ENCODE data around the gene THTPA.

The THTPA gene

GRCh38 chr14:23561873-23562821, 6.1 kb downstream of the THTPA start:
- no peaks in the 10 kb centered on the region for H3K27me3 ChIP-seq (ENCODE audit: insufficient read depth, low read length, poor library complexity)
- H3K18ac ChIP-seq (ENCODE audit: low read length), result no peak overlapping the region
- H4K5ac ChIP-seq (ENCODE audit: low read length), result no peak overlapping the region
- no peak for DNase-seq
- H2BK5ac ChIP-seq (ENCODE audit: low read length), result no peak overlapping the region
- no peak overlapping the region for H2BK15ac ChIP-seq (replicated peaks; ENCODE audit: low read depth)
- H3K79me2 ChIP-seq (ENCODE audit: control insufficient read depth, insufficient read depth, low read length), result no peaks in the 10 kb centered on the region
- H2AK5ac ChIP-seq (ENCODE audit: low read length), result no peak overlapping the region
- H3K4me3 ChIP-seq (ENCODE audit: low read length), result no peak overlapping the region
- no peaks in the 10 kb centered on the region for H3K4me1 ChIP-seq (ENCODE audit: control insufficient read depth, low read depth, low read length)
- H2BK120ac ChIP-seq (ENCODE audit: low read depth, low read length), result no peak overlapping the region
- H3K79me1 ChIP-seq (ENCODE audit: low read length), result peaks cover 8% of the 10 kb centered on the region
- H3K4ac ChIP-seq (ENCODE audit: low read depth, low read length), result no peak overlapping the region
- peaks cover 10% of the 10 kb centered on the region for H3K36me3 ChIP-seq (ENCODE audit: control insufficient read depth, insufficient read depth, low read length)
- H3K4me2 ChIP-seq (ENCODE audit: low read length), result no peak overlapping the region
- H3K23ac ChIP-seq (ENCODE audit: low read length), result no peak overlapping the region
- no peak overlapping the region for H4K8ac ChIP-seq (ENCODE audit: low read depth, low read length)
- no peak overlapping the region for H3K56ac ChIP-seq (ENCODE audit: low read length)
- no CpG with 5 or more reads among the region's 15 CpGs for WGBS (ENCODE audit: extremely low coverage, insufficient coverage, low lambda C conversion rate)
- H3K27ac ChIP-seq (ENCODE audit: low read depth, low read length), result no peak overlapping the region
- H3K9ac ChIP-seq (ENCODE audit: low read length), result no peak overlapping the region

- Histone ChIP-seq H3K27ac (ENCODE audit: low read depth, low read length) (no peak overlapping the region), H3K23ac (ENCODE audit: low read length) (no peak overlapping the region)
- peak; percentile 81 for DNase-seq
Measured at GRCh38 chr14:23562822-23563472, 6.9 kb downstream of the THTPA start.

GRCh38 chr14:23563473-23564180, 7.6 kb downstream of the THTPA start:
- no CpG with 5 or more reads among the region's 14 CpGs for WGBS (ENCODE audit: extremely low coverage, insufficient coverage, low lambda C conversion rate)
- Histone ChIP-seq H3K36me3 (ENCODE audit: control insufficient read depth, insufficient read depth, low read length) (peaks cover 8% of the 10 kb centered on the region), H3K27ac (ENCODE audit: low read depth, low read length) (no peak overlapping the region), H2BK120ac (ENCODE audit: low read depth, low read length) (no peak overlapping the region), H3K27me3 (ENCODE audit: insufficient read depth, low read length, poor library complexity) (no peaks in the 10 kb centered on the region), H3K4ac (ENCODE audit: low read depth, low read length) (no peak overlapping the region), H3K4me1 (ENCODE audit: control insufficient read depth, low read depth, low read length) (peaks cover 3% of the 10 kb centered on the region), H3K23ac (ENCODE audit: low read length) (no peak overlapping the region), H4K5ac (ENCODE audit: low read length) (no peak overlapping the region), H3K56ac (ENCODE audit: low read length) (no peak overlapping the region), H3K4me3 (ENCODE audit: low read length) (no peak overlapping the region), H2BK15ac (replicated peaks; ENCODE audit: low read depth) (no peak overlapping the region), H4K8ac (ENCODE audit: low read depth, low read length) (no peak overlapping the region), H3K9ac (ENCODE audit: low read length) (no peak overlapping the region), H2BK5ac (ENCODE audit: low read length) (no peak overlapping the region), H3K4me2 (ENCODE audit: low read length) (no peak overlapping the region), H3K79me1 (ENCODE audit: low read length) (peaks cover 8% of the 10 kb centered on the region), H3K18ac (ENCODE audit: low read length) (no peak overlapping the region), H2AK5ac (ENCODE audit: low read length) (no peak overlapping the region), H3K79me2 (ENCODE audit: control insufficient read depth, insufficient read depth, low read length) (no peaks in the 10 kb centered on the region)
- no peak for DNase-seq

More at GRCh38 chr14:23562822-23563472, 6.9 kb downstream of the THTPA start:
- Histone ChIP-seq H4K8ac (ENCODE audit: low read depth, low read length) (no peak overlapping the region), H2AK5ac (ENCODE audit: low read length) (no peak overlapping the region), H3K27me3 (ENCODE audit: insufficient read depth, low read length, poor library complexity) (no peaks in the 10 kb centered on the region), H3K9ac (ENCODE audit: low read length) (no peak overlapping the region), H3K18ac (ENCODE audit: low read length) (no peak overlapping the region), H4K5ac (ENCODE audit: low read length) (no peak overlapping the region), H3K36me3 (ENCODE audit: control insufficient read depth, insufficient read depth, low read length) (peaks cover 10% of the 10 kb centered on the region), H3K4me1 (ENCODE audit: control insufficient read depth, low read depth, low read length) (no peaks in the 10 kb centered on the region), H2BK120ac (ENCODE audit: low read depth, low read length) (no peak overlapping the region), H3K4me2 (ENCODE audit: low read length) (no peak overlapping the region), H3K4me3 (ENCODE audit: low read length) (no peak overlapping the region), H2BK15ac (replicated peaks; ENCODE audit: low read depth) (no peak overlapping the region), H3K79me2 (ENCODE audit: control insufficient read depth, insufficient read depth, low read length) (no peaks in the 10 kb centered on the region), H3K79me1 (ENCODE audit: low read length) (peaks cover 8% of the 10 kb centered on the region), H3K4ac (ENCODE audit: low read depth, low read length) (no peak overlapping the region), H2BK5ac (ENCODE audit: low read length) (no peak overlapping the region), H3K56ac (ENCODE audit: low read length) (no peak overlapping the region)
- WGBS (ENCODE audit: extremely low coverage, insufficient coverage, low lambda C conversion rate), result no CpG with 5 or more reads among the region's 2 CpGs

GRCh38 chr14:23564181-23564812, 8.2 kb downstream of the THTPA start:
- Histone ChIP-seq H3K36me3 (ENCODE audit: control insufficient read depth, insufficient read depth, low read length) (peaks cover 5% of the 10 kb centered on the region), H4K5ac (ENCODE audit: low read length) (no peak overlapping the region), H3K79me2 (ENCODE audit: control insufficient read depth, insufficient read depth, low read length) (no peaks in the 10 kb centered on the region), H3K18ac (ENCODE audit: low read length) (no peak overlapping the region), H3K9ac (ENCODE audit: low read length) (no peak overlapping the region), H3K4me1 (ENCODE audit: control insufficient read depth, low read depth, low read length) (peaks cover 3% of the 10 kb centered on the region), H3K4ac (ENCODE audit: low read depth, low read length) (no peak overlapping the region), H3K27me3 (ENCODE audit: insufficient read depth, low read length, poor library complexity) (no peaks in the 10 kb centered on the region), H3K27ac (ENCODE audit: low read depth, low read length) (no peak overlapping the region), H3K79me1 (ENCODE audit: low read length) (peaks cover 8% of the 10 kb centered on the region), H3K4me2 (ENCODE audit: low read length) (no peak overlapping the region), H2AK5ac (ENCODE audit: low read length) (no peak overlapping the region), H2BK5ac (ENCODE audit: low read length) (no peak overlapping the region), H2BK15ac (replicated peaks; ENCODE audit: low read depth) (no peak overlapping the region), H4K8ac (ENCODE audit: low read depth, low read length) (no peak overlapping the region), H3K23ac (ENCODE audit: low read length) (no peak overlapping the region), H2BK120ac (ENCODE audit: low read depth, low read length) (no peak overlapping the region), H3K56ac (ENCODE audit: low read length) (no peak overlapping the region), H3K4me3 (ENCODE audit: low read length) (no peak overlapping the region)
- no CpG with 5 or more reads among the region's 13 CpGs for WGBS (ENCODE audit: extremely low coverage, insufficient coverage, low lambda C conversion rate)
- DNase-seq, result no peak

- no peaks in the 10 kb centered on the region for H3K27me3 ChIP-seq (ENCODE audit: insufficient read depth, low read length, poor library complexity)
- no peak overlapping the region for H3K9ac ChIP-seq (ENCODE audit: low read length)
- no peak overlapping the region for H4K8ac ChIP-seq (ENCODE audit: low read depth, low read length)
- no peak overlapping the region for H3K56ac ChIP-seq (ENCODE audit: low read length)
- H3K4me2 ChIP-seq (ENCODE audit: low read length), result no peak overlapping the region
- no peaks in the 10 kb centered on the region for H3K79me2 ChIP-seq (ENCODE audit: control insufficient read depth, insufficient read depth, low read length)
- no peak overlapping the region for H2BK5ac ChIP-seq (ENCODE audit: low read length)
- H2BK120ac ChIP-seq (ENCODE audit: low read depth, low read length), result no peak overlapping the region
- peaks cover 3% of the 10 kb centered on the region for H3K4me1 ChIP-seq (ENCODE audit: control insufficient read depth, low read depth, low read length)
- H3K4ac ChIP-seq (ENCODE audit: low read depth, low read length), result no peak overlapping the region
- H3K79me1 ChIP-seq (ENCODE audit: low read length), result peaks cover 8% of the 10 kb centered on the region
- no CpG with 5 or more reads among the region's 7 CpGs for WGBS (ENCODE audit: extremely low coverage, insufficient coverage, low lambda C conversion rate)
- H3K4me3 ChIP-seq (ENCODE audit: low read length), result no peak overlapping the region
- no peak overlapping the region for H2BK15ac ChIP-seq (replicated peaks; ENCODE audit: low read depth)
- no peak overlapping the region for H3K23ac ChIP-seq (ENCODE audit: low read length)
- H3K27ac ChIP-seq (ENCODE audit: low read depth, low read length), result no peak overlapping the region
- H3K18ac ChIP-seq (ENCODE audit: low read length), result no peak overlapping the region
- DNase-seq, result no peak
- H3K36me3 ChIP-seq (ENCODE audit: control insufficient read depth, insufficient read depth, low read length), result peaks cover 4% of the 10 kb centered on the region
- no peak overlapping the region for H4K5ac ChIP-seq (ENCODE audit: low read length)
- no peak overlapping the region for H2AK5ac ChIP-seq (ENCODE audit: low read length)
Measured at GRCh38 chr14:23564876-23565275, 8.8 kb downstream of the THTPA start.
